Esophagus muscularis mucosa (tissue), 3 donors: ENCODE measurements around the gene ALS2CL.

Experiments
- CTCF ChIP-seq, 3 experiments: fragments of 200-600 bp in 2 of 3; fragments of 450-650 bp in 1 of 3; sonication (generic) in 2 of 3; IDR thresholded peaks; one replicate each; pipeline ENCODE4 v1.5.1; 2017 to 2019; ENCODE audit warnings: antibody characterized with exemption in 3 of 3, mild to moderate bottlenecking in 2 of 3, moderate library complexity in 1 of 3
- POLR2A ChIP-seq: fragments of 450-650 bp; IDR thresholded peaks from one replicate; pipeline ENCODE4 v1.6.1; 2017; ENCODE audit warnings: antibody characterized with exemption, moderate library complexity, mild to moderate bottlenecking, low read depth

DNA sequence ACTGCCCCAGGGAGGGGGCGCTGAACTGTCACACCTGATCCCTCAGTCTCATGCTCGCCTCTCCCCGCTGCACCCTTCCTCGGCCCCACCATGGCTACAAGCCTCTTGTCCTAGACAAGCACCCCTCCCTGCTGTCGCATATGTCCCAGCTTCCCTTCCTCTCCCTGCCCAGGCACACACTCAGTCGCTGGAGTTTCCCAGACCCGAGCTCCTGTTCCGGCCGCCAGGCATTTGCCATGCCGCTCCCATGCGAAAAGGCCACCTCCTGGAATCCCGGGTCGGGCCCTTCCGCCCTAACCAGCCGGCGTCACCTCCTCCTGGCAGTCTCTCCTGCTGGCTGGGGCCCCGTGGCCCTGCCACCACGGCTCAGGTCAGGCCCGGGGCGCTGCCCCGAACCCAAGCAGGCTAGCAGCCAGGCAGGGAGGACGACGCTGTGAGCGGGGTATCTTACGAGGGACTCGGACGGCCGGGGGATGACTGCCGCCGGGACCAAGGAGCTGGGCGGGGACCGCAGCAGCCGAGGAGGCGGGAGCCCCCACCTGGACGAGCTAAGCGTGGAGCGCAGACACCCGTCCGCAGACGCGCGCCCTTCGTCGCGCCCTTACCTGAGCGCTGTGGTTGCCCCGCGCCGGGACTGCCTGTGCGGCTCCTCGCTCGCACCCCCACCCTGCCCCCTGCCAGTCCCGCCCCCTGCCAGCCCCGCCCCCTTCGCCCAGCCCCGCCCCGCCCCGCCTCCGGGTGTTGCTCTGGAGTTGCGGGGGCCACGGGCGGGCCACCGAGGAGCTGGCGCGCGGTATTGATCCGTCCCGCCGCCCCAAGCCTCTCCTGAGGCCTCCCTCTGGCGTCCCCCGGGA lies at the start of gene ALS2CL:
- TF ChIP-seq POLR2A, result no peak
- TF ChIP-seq CTCF (IDR thresholded peaks at IDR 0.05), result no peak
